ENCODE measurements around the gene APOE.

DNA sequence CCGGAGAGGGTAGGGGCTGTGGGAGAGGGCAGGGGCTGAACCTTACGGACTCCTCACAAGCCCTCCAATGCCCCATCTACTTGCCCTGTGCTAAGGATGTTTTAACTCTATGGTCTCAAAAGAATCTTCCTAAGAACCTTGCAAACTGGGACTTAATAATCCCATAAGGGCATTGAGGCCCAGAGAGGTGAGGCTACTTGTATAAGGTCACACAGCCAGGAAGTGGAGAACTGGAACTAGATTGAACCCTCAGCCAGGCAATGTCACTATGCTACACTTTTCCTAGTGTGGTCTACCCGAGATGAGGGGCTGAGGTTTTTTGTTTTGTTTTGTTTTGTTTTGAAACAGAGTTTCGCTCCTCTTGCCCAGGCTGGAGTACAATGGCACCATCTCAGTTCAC lies 25.9 kb downstream of the APOE start:
- TF ChIP-seq CTCF (IDR thresholded peaks at IDR 0.05) (no peak), POLR2A (IDR thresholded peaks at IDR 0.05) (no peak)

Data from right lobe of liver (tissue), 4 donors.